Neural progenitor cell (in vitro differentiated cells): ENCODE data around the gene YWHAH. TPM values are rescaled to one million over a fixed set of nuclear protein-coding genes. Genes with fewer than 3 reads are reported as not detected.

ENCODE experiments used
- DNase-seq: peaks from one replicate; pipeline ENCODE4 v3.0.0-alpha.2; 2016; ENCODE audit warnings: low spot score
- H2AFZ ChIP-seq: fragments of 200-600 bp; sonication (generic); replicated peaks from 2 replicates; pipeline ENCODE4 v1.6.1; 2016; ENCODE audit warnings: antibody characterized with exemption
- H3F3A ChIP-seq: fragments of 200-600 bp; sonication (generic); 2 replicates; pipeline ENCODE4 v1.6.1; 2016; ENCODE audit warnings: antibody characterized with exemption, low read depth
- H3K27ac ChIP-seq: fragments of 200-600 bp; sonication (generic); 2 replicates; pipeline ENCODE4 v1.5.1; 2016; ENCODE audit warnings: mild to moderate bottlenecking
- H3K27me3 ChIP-seq: fragments of 200-600 bp; sonication (generic); 2 replicates; pipeline ENCODE4 v1.6.1; 2016; ENCODE audit warnings: mild to moderate bottlenecking, moderate library complexity
- H3K36me3 ChIP-seq: fragments of 200-600 bp; sonication (generic); 2 replicates; pipeline ENCODE4 v1.5.1; 2016
- H3K4me1 ChIP-seq: fragments of 200-600 bp; sonication (generic); 2 replicates; pipeline ENCODE4 v1.6.1; 2016; ENCODE audit warnings: mixed run types
- H3K4me2 ChIP-seq: fragments of 200-600 bp; sonication (generic); 2 replicates; pipeline ENCODE4 v1.6.1; 2016
- H3K4me3 ChIP-seq: fragments of 200-600 bp; sonication (generic); 2 replicates; pipeline ENCODE4 v1.5.1; 2016
- H3K79me2 ChIP-seq: fragments of 200-600 bp; sonication (generic); 2 replicates; pipeline ENCODE4 v1.6.1; 2016; ENCODE audit warnings: low read depth
- H3K9ac ChIP-seq: fragments of 200-600 bp; sonication (generic); 2 replicates; pipeline ENCODE4 v1.6.1; 2016
- H3K9me3 ChIP-seq: fragments of 200-600 bp; sonication (generic); 2 replicates; pipeline ENCODE4 v1.5.1; 2016; ENCODE audit warnings: low read depth
- H4K20me1 ChIP-seq: fragments of 200-600 bp; sonication (generic); 2 replicates; pipeline ENCODE4 v1.6.1; 2016; ENCODE audit warnings: low read depth
- H3K27ac Mint-ChIP-seq: 3 replicates; pipeline ENCODE4 v1.8.0; 2021; ENCODE audit warnings: mixed read lengths
- H3K27me3 Mint-ChIP-seq: 2 replicates; pipeline ENCODE4 v1.8.0; 2022; ENCODE audit warnings: low read depth, mild to moderate bottlenecking, inconsistent platforms, moderate library complexity, mixed read lengths; ENCODE audit not compliant: insufficient read depth
- H3K36me3 Mint-ChIP-seq: 3 replicates; pipeline ENCODE4 v1.8.0; 2021; ENCODE audit warnings: mixed read lengths
- H3K4me1 Mint-ChIP-seq: 3 replicates; pipeline ENCODE4 v1.8.0; 2021; ENCODE audit warnings: mixed read lengths
- H3K4me3 Mint-ChIP-seq: 3 replicates; pipeline ENCODE4 v1.8.0; 2021; ENCODE audit warnings: mild to moderate bottlenecking, moderate library complexity, mixed read lengths
- H3K9me3 Mint-ChIP-seq: 3 replicates; pipeline ENCODE4 v1.8.0; 2020; ENCODE audit warnings: mixed read lengths
- EZH2 ChIP-seq: fragments of 200-600 bp; sonication (generic); IDR thresholded peaks from 2 replicates; pipeline ENCODE4 v1.6.1; 2017; ENCODE audit warnings: antibody characterized with exemption, mild to moderate bottlenecking, moderate library complexity
- EZH2phosphoT487 ChIP-seq: fragments of 200-600 bp; sonication (generic); IDR thresholded peaks from 2 replicates; pipeline ENCODE4 v1.6.1; 2017; ENCODE audit warnings: antibody characterized with exemption
- total RNA-seq: library from RNA; depleted of rRNA; stranded (reverse); fragments of >200 nt; gene quantifications from 2 replicates; pipeline ENCODE4 v1.2.3, GENCODE V29; 2015; ENCODE audit warnings: low replicate concordance
- TF ChIP-seq, protein P1 (sequence below): fragments of 200-600 bp; sonication (generic); IDR thresholded peaks from 2 replicates; pipeline ENCODE4 v1.5.1; 2017; ENCODE audit warnings: antibody characterized with exemption, mild to moderate bottlenecking

YWHAH gene
- total RNA-seq, 1 donor from 2014 or later: 158 TPM

- Histone ChIP-seq H3K4me2 (no peak overlapping the region), H2AFZ (no peak overlapping the region), H4K20me1 (no peaks in the 10 kb centered on the region), H3K36me3 (no peaks in the 10 kb centered on the region), H3K9ac (no peak overlapping the region), H3K27me3 (peaks cover 5% of the 10 kb centered on the region), H3K79me2 (no peaks in the 10 kb centered on the region), H3K27ac (no peak overlapping the region), H3F3A (no peaks in the 10 kb centered on the region), H3K4me3 (no peak overlapping the region), H3K4me1 (no peaks in the 10 kb centered on the region), H3K9me3 (no peaks in the 10 kb centered on the region)
- H3K9me3 Mint-ChIP-seq: no peaks in the 10 kb centered on the region
- H3K27me3 Mint-ChIP-seq: peaks cover 2% of the 10 kb centered on the region
- no peak overlapping the region for H3K4me3 Mint-ChIP-seq
- TF ChIP-seq EZH2 (no peak), EZH2phosphoT487 (no peak)
- TF ChIP-seq, protein P1, sequence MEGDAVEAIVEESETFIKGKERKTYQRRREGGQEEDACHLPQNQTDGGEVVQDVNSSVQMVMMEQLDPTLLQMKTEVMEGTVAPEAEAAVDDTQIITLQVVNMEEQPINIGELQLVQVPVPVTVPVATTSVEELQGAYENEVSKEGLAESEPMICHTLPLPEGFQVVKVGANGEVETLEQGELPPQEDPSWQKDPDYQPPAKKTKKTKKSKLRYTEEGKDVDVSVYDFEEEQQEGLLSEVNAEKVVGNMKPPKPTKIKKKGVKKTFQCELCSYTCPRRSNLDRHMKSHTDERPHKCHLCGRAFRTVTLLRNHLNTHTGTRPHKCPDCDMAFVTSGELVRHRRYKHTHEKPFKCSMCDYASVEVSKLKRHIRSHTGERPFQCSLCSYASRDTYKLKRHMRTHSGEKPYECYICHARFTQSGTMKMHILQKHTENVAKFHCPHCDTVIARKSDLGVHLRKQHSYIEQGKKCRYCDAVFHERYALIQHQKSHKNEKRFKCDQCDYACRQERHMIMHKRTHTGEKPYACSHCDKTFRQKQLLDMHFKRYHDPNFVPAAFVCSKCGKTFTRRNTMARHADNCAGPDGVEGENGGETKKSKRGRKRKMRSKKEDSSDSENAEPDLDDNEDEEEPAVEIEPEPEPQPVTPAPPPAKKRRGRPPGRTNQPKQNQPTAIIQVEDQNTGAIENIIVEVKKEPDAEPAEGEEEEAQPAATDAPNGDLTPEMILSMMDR: peak; percentile 49
- DNase-seq: peak; percentile 18
- H3K4me1 Mint-ChIP-seq: no peaks in the 10 kb centered on the region
- H3K27ac Mint-ChIP-seq: no peak overlapping the region
- no peaks in the 10 kb centered on the region for H3K36me3 Mint-ChIP-seq
These were observed 50.7 kb downstream of the YWHAH start for GRCh38 chr22:31995046-31995445.

DNA sequence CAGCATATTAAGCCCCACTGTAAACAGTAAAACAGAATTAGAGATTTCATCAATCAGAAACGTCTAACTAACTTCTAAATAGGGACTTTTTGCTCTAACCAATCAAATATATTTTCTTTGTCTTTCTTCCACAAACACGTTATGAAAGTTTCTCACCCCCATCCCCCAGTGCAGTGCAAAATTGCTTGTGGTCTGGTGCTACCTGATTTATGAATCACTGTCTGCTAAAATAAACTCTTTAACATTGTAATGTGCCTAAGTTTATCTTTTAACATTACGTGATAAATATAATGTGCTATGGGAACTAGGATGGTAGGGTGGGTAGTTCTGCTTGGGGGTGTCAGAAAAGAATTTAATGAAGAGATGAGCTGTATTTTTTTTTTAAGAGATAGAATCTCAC, 51.5 kb downstream of the YWHAH start:
- Histone ChIP-seq H2AFZ (no peak overlapping the region), H3F3A (no peaks in the 10 kb centered on the region), H3K27me3 (peaks cover 2% of the 10 kb centered on the region), H3K79me2 (no peaks in the 10 kb centered on the region), H3K4me2 (no peak overlapping the region), H3K9ac (no peak overlapping the region), H3K27ac (no peak overlapping the region), H3K4me3 (no peak overlapping the region), H3K4me1 (no peaks in the 10 kb centered on the region), H4K20me1 (no peaks in the 10 kb centered on the region), H3K36me3 (no peaks in the 10 kb centered on the region), H3K9me3 (no peaks in the 10 kb centered on the region)
- H3K27ac Mint-ChIP-seq: no peak overlapping the region
- DNase-seq: no peak
- no peak overlapping the region for H3K4me3 Mint-ChIP-seq
- no peaks in the 10 kb centered on the region for H3K9me3 Mint-ChIP-seq
- H3K4me1 Mint-ChIP-seq: no peaks in the 10 kb centered on the region
- H3K36me3 Mint-ChIP-seq: no peaks in the 10 kb centered on the region
- TF ChIP-seq EZH2 (no peak), EZH2phosphoT487 (no peak)
- TF ChIP-seq, protein P1: no peak
- peaks cover 2% of the 10 kb centered on the region for H3K27me3 Mint-ChIP-seq

GRCh38 chr22:31998784-31999385, 54.5 kb downstream of the YWHAH start:
- Histone ChIP-seq H3K9me3 (no peaks in the 10 kb centered on the region), H3K36me3 (no peaks in the 10 kb centered on the region), H3K4me1 (no peaks in the 10 kb centered on the region), H3K27ac (no peak overlapping the region), H3F3A (no peaks in the 10 kb centered on the region), H3K4me3 (no peak overlapping the region), H3K4me2 (no peak overlapping the region), H3K79me2 (no peaks in the 10 kb centered on the region), H4K20me1 (no peaks in the 10 kb centered on the region), H3K9ac (no peak overlapping the region), H3K27me3 (peaks cover 2% of the 10 kb centered on the region), H2AFZ (no peak overlapping the region)
- TF ChIP-seq EZH2phosphoT487 (no peak), EZH2 (no peak)
- TF ChIP-seq, protein P1: no peak
- Mint-ChIP-seq H3K4me3 (no peak overlapping the region), H3K4me1 (no peaks in the 10 kb centered on the region), H3K36me3 (no peaks in the 10 kb centered on the region), H3K27ac (no peak overlapping the region), H3K27me3 (peaks cover 2% of the 10 kb centered on the region), H3K9me3 (no peaks in the 10 kb centered on the region)
- DNase-seq: no peak
